Measurements from ENCODE around the gene CSTPP1.

DNA sequence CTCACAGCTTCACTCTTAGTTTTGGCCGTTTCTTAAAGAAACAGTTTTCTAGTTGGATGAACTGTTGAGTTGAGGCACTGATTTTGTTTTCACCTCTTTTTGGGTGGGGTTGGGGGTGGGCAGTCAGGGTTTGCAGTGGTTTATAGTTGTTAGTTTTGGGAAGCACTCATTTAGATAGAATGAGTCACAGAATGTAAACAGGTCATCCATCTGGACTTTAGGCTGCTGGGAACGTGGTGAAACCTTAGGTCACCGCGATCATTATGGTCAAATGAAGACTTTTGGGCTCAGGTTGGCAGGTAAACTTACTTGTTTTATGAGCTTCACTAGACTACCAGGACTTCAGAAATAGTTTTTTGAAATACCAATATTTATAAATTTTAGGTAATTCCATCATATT is 48.4 kb downstream of the CSTPP1 start:
- TF ChIP-seq, protein P1, sequence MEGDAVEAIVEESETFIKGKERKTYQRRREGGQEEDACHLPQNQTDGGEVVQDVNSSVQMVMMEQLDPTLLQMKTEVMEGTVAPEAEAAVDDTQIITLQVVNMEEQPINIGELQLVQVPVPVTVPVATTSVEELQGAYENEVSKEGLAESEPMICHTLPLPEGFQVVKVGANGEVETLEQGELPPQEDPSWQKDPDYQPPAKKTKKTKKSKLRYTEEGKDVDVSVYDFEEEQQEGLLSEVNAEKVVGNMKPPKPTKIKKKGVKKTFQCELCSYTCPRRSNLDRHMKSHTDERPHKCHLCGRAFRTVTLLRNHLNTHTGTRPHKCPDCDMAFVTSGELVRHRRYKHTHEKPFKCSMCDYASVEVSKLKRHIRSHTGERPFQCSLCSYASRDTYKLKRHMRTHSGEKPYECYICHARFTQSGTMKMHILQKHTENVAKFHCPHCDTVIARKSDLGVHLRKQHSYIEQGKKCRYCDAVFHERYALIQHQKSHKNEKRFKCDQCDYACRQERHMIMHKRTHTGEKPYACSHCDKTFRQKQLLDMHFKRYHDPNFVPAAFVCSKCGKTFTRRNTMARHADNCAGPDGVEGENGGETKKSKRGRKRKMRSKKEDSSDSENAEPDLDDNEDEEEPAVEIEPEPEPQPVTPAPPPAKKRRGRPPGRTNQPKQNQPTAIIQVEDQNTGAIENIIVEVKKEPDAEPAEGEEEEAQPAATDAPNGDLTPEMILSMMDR (conservative IDR thresholded peaks at IDR 0.05) = no peak
- no peak for TF ChIP-seq EZH2 (IDR thresholded peaks at IDR 0.05; ENCODE audit: low read depth)
